Stimulated activated naive CD8-positive, alpha-beta T cell treated with anti-CD3 and anti-CD28 coated beads, Interleukin-15, Interleukin-2, amounts not matched to agents 100 ng/mL and 50 ng/mL, for 24 hours (primary cell): ENCODE measurements around the gene RSAD1.
A peak's percentile ranks its signal among the peaks of the same experiment; 100 is the strongest.
"Not testable (repeated sequence)": the region's sequence is repeated elsewhere in the genome, so short reads cannot be mapped to it uniquely, and the experiment has no call there.

Experiments used
- H3K27ac Mint-ChIP-seq: one replicate; pipeline ENCODE4 v1.8.0; 2021; ENCODE audit warnings: mild to moderate bottlenecking, mixed read lengths
- H3K27me3 Mint-ChIP-seq: one replicate; pipeline ENCODE4 v1.8.0; 2021; ENCODE audit warnings: mixed read lengths
- H3K36me3 Mint-ChIP-seq: one replicate; pipeline ENCODE4 v1.8.0; 2021; ENCODE audit warnings: low read depth, mixed read lengths
- H3K4me1 Mint-ChIP-seq: one replicate; pipeline ENCODE4 v1.8.0; 2021; ENCODE audit warnings: low read depth, mixed read lengths
- H3K4me3 Mint-ChIP-seq: one replicate; pipeline ENCODE4 v1.8.0; 2021; ENCODE audit warnings: mild to moderate bottlenecking, mixed read lengths
- H3K9me3 Mint-ChIP-seq: one replicate; pipeline ENCODE4 v1.8.0; 2021; ENCODE audit warnings: mixed read lengths

The RSAD1 gene

DNA sequence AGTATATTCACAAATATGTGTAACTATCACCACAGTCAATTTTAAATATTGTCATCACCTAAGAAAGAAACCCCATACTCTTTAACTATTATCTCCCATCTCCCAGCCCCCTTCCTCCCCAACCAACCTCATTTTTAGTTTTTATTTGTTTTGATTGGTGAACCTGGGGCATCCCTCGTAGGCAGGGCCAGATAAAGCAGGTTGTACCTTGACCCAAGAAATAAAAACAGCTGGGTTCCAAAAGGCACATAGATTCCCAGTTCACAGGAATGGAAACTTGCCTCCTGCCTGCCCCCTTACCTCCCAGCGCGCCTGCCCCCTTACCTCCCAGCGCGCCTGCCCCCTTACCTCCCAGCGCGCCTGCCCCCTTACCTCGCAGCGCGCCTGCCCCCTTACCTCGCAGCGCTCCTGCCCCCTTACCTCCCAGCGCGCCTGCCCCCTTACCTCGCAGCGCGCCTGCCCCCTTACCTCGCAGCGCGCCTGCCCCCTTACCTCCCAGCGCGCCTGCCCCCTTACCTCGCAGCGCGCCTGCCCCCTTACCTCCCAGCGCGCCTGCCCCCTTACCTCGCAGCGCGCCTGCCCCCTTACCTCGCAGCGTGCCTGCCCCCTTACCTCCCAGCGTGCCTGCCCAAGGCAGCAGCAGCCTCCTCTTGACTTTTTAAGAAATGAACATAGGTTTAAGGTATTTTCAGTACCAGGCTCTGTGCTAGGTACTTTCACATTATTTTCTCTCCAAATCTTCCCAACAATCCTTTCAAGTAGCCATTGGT, 2.7 kb upstream of the RSAD1 start:
- H3K4me3 Mint-ChIP-seq, H3K9me3 Mint-ChIP-seq, H3K27me3 Mint-ChIP-seq, H3K27ac Mint-ChIP-seq, H3K36me3 Mint-ChIP-seq: not testable (repeated sequence)
- peaks cover 23% of the 10 kb centered on the region for H3K4me1 Mint-ChIP-seq

DNA sequence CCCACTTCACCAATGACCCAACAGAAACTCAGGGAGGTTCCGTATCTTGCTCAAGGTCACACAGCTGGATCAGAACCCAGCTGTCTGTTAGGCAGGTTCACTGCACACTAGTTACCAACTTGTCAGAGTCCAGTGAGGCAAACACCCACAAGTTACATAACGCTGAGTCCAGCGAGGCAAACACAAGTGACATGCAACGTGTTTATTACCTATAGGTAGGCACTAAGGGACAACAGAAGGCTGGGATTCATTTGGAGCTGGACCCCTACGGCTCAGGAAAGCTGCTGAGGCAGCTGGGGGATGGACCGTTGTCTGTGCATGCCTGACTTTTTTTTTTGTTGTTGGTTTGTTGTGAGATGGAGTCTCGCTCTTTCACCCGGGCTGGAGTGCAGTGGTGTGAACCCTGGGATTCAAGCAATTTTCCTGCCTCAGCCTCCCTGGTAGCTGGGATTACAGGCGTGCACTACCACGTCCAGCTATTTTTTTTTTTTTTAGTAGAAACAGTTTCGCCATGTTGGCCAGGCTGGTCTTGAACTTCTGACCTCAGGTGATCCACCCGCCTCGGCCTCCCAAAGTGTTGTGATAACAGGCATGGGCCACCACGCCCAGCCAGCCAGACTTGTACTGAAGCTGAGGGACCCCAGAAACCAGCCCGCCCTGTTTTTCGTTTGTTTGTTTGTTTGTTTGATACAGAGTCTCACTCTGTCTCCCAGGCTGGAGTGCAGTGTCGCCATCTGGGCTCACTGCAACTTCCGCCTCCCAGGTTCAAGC, 1.9 kb upstream of the RSAD1 start:
- no peak overlapping the region for H3K27ac Mint-ChIP-seq

DNA sequence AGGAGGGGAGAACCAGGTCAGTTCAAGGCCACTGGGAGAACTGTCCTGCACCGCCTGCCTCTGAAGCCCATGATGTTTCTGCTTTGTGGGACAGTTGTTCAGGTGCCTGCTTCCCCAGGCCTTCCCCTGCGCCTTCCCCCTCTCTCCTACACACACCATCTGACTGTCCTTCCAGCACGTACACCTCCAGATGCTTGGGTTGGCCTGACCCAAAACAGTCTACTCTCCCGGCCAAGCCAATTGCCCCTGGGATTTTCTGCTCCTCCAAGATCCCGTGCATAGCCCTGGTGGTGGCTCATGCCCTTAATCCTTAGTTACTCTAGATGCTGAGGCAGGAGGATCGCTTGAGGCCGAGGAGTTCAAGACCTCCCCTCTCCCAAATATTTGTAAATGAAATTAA, 684 bp upstream of the RSAD1 start:
- Mint-ChIP-seq H3K4me1 (peaks cover 30% of the 10 kb centered on the region), H3K27me3 (peaks cover 4% of the 10 kb centered on the region), H3K4me3 (peak overlapping the region; percentile 91), H3K36me3 (peaks cover 4% of the 10 kb centered on the region), H3K27ac (peak overlapping the region; percentile 95), H3K9me3 (no peaks in the 10 kb centered on the region)

More for the DNA sequence above, 1.9 kb upstream of the RSAD1 start:
- Mint-ChIP-seq H3K4me3 (no peak overlapping the region), H3K4me1 (peaks cover 23% of the 10 kb centered on the region), H3K36me3 (peaks cover 4% of the 10 kb centered on the region), H3K9me3 (no peaks in the 10 kb centered on the region), H3K27me3 (peaks cover 4% of the 10 kb centered on the region)

- H3K4me1 Mint-ChIP-seq = peaks cover 30% of the 10 kb centered on the region
- peaks cover 4% of the 10 kb centered on the region for H3K36me3 Mint-ChIP-seq
- no peaks in the 10 kb centered on the region for H3K9me3 Mint-ChIP-seq
- peaks cover 4% of the 10 kb centered on the region for H3K27me3 Mint-ChIP-seq
- peak overlapping the region; percentile 84 for H3K27ac Mint-ChIP-seq
- peak overlapping the region; percentile 91 for H3K4me3 Mint-ChIP-seq
Measured at GRCh38 chr17:50479522-50480141, 972 bp downstream of the RSAD1 start.

DNA sequence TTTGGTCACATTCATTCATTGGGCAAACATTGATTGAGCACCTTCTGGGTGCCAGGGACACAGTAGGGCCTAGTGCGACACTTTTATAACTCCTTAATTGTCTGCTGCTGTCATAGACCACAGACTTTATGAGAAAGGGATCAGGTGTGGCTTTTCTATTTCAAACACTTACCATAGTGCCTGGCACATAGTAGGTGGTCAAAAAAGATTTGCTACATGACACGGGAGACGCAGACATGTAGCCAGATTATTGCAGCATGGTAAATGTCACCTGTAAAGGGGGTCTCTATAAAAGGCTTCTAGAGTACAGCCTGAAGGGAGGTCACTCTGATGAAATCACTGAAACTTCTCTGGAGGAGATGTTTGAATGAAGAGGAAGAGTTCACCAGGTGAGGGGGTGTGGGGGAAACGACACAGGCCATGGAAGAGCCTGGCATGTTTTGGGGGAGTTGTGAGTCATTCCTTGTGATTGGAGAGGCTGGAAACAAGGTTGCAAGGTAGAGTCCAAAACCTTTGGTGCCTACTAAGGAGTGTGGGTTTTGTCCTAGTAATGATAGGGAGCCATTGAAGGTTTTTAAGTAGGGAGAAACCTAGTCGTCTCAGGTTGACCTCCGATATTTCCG, 1.6 kb downstream of the RSAD1 start:
- peaks cover 4% of the 10 kb centered on the region for H3K27me3 Mint-ChIP-seq
- H3K36me3 Mint-ChIP-seq = peaks cover 9% of the 10 kb centered on the region
- peaks cover 30% of the 10 kb centered on the region for H3K4me1 Mint-ChIP-seq
- peak overlapping the region; percentile 84 for H3K27ac Mint-ChIP-seq
- no peaks in the 10 kb centered on the region for H3K9me3 Mint-ChIP-seq
- peak overlapping the region; percentile 91 for H3K4me3 Mint-ChIP-seq

- H3K36me3 Mint-ChIP-seq = peaks cover 15% of the 10 kb centered on the region
- H3K4me1 Mint-ChIP-seq = peaks cover 30% of the 10 kb centered on the region
- peaks cover 4% of the 10 kb centered on the region for H3K27me3 Mint-ChIP-seq
- H3K27ac Mint-ChIP-seq = no peak overlapping the region
- H3K4me3 Mint-ChIP-seq = no peak overlapping the region
- H3K9me3 Mint-ChIP-seq = no peaks in the 10 kb centered on the region
Measured at GRCh38 chr17:50480854-50481490, 2.3 kb downstream of the RSAD1 start.

DNA sequence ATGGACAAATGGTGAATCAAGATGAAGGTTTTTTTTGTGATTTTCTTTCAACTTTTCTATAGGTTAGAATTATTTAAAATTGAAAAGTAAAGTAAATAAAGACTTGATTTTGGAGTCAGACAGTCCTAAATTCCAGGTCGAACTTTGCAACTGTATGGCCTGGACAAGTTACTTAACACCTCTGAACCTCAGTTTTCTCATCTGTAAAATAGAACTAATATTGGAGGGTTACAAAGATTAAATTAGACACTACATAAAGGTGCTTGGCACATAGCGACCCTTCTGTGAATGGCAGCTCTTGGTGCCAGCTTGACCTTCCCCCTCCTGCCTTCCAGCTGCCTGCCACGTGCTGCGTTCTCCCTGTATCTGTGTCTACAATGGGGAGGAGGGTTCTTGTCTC, 3.0 kb downstream of the RSAD1 start:
- Mint-ChIP-seq H3K36me3 (peaks cover 17% of the 10 kb centered on the region), H3K27me3 (no peaks in the 10 kb centered on the region), H3K4me1 (peaks cover 30% of the 10 kb centered on the region), H3K4me3 (no peak overlapping the region), H3K27ac (no peak overlapping the region), H3K9me3 (no peaks in the 10 kb centered on the region)

DNA sequence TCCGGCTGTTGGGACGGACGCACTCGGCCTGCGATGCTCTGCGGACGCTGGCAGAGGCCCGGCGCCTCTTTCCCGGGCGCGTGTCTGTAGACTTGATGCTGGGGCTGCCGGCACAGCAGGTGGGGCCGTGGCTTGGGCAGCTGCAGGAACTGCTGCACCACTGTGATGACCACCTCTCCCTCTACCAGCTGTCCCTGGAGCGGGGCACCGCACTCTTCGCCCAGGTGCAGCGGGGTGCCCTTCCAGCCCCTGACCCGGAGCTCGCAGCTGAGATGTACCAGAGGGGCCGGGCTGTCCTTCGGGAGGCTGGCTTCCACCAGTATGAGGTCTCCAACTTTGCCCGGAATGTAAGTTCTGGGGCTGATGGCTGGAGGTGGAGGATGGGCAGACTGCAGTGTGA, 3.5 kb downstream of the RSAD1 start:
- Mint-ChIP-seq H3K4me1 (peaks cover 30% of the 10 kb centered on the region), H3K9me3 (no peaks in the 10 kb centered on the region), H3K36me3 (peaks cover 17% of the 10 kb centered on the region), H3K4me3 (no peak overlapping the region), H3K27ac (no peak overlapping the region), H3K27me3 (no peaks in the 10 kb centered on the region)

GRCh38 chr17:50482516-50482915, 3.9 kb downstream of the RSAD1 start:
- peaks cover 17% of the 10 kb centered on the region for H3K36me3 Mint-ChIP-seq
- peaks cover 34% of the 10 kb centered on the region for H3K4me1 Mint-ChIP-seq
- H3K9me3 Mint-ChIP-seq = no peaks in the 10 kb centered on the region
- peak overlapping the region; percentile 45 for H3K27ac Mint-ChIP-seq
- H3K4me3 Mint-ChIP-seq = no peak overlapping the region
- no peaks in the 10 kb centered on the region for H3K27me3 Mint-ChIP-seq

DNA sequence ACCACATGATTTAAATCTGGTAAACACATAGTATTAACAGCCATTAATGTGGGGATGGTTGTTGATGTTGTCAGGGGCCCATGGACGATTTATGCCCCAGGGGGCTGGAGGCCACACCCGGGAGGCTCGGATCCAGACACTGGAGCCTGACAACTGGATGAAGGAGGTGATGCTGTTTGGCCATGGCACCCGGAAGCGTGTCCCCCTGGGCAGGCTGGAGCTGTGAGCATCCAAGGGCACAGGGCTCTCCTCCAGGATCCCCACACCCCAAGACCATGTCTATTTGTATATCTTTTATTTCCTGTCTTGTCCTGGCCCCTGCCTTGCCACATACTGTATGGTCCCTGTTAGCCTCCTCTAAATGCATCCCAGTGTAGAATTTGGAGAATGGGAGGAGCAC, 4.6 kb downstream of the RSAD1 start:
- Mint-ChIP-seq H3K27ac (no peak overlapping the region), H3K9me3 (no peaks in the 10 kb centered on the region), H3K27me3 (no peaks in the 10 kb centered on the region), H3K4me1 (peaks cover 30% of the 10 kb centered on the region), H3K4me3 (no peak overlapping the region), H3K36me3 (peaks cover 17% of the 10 kb centered on the region)

- Mint-ChIP-seq H3K4me3 (no peak overlapping the region), H3K27ac (no peak overlapping the region), H3K9me3 (no peaks in the 10 kb centered on the region), H3K27me3 (no peaks in the 10 kb centered on the region), H3K36me3 (peaks cover 17% of the 10 kb centered on the region), H3K4me1 (peaks cover 23% of the 10 kb centered on the region)
Measured at GRCh38 chr17:50484386-50485155, 5.9 kb downstream of the RSAD1 start.

GRCh38 chr17:50487213-50488096, 8.8 kb downstream of the RSAD1 start:
- Mint-ChIP-seq H3K27me3 (no peaks in the 10 kb centered on the region), H3K4me1 (peaks cover 8% of the 10 kb centered on the region), H3K27ac (no peak overlapping the region), H3K9me3 (no peaks in the 10 kb centered on the region), H3K36me3 (peaks cover 12% of the 10 kb centered on the region), H3K4me3 (no peak overlapping the region)

DNA sequence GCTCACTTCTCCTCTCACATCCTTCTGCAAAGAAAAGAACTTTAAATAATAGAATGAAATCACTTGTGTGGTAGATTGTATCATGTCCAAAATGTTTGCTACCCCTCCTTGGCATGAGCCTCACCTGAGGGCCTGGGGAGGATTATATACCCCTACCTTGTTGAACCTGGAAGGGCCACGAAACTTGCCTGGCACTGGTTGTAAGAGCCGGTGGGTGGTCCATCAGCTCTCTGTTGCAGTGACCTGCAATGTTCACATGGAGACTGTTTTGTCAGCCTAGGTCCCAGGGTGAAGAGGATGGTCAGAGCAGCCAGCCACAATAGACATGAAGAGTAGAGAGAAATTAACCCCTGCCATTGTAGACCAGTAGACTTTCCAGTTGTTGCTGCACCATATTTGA, 10.2 kb downstream of the RSAD1 start:
- Mint-ChIP-seq H3K27me3 (no peaks in the 10 kb centered on the region), H3K4me3 (no peak overlapping the region), H3K36me3 (peaks cover 12% of the 10 kb centered on the region), H3K4me1 (peaks cover 4% of the 10 kb centered on the region), H3K9me3 (no peaks in the 10 kb centered on the region), H3K27ac (no peak overlapping the region)
